Endothelial cell (in vitro differentiated cells): Measurements from ENCODE around the gene IL13RA2. TPM values are rescaled to one million over a fixed set of nuclear protein-coding genes. Genes with fewer than 3 reads are reported as not detected.
A peak's percentile ranks its signal among the peaks of the same experiment; 100 is the strongest.

ENCODE experiments used
- DNase-seq: peaks from one replicate; pipeline ENCODE4 v3.0.0; 2021; ENCODE audit warnings: low spot score
- H3K27ac Mint-ChIP-seq: one replicate; pipeline ENCODE4 v1.8.0; 2021; ENCODE audit warnings: mixed read lengths, inconsistent platforms; ENCODE audit not compliant: unreplicated experiment
- H3K27me3 Mint-ChIP-seq: one replicate; pipeline ENCODE4 v1.8.0; 2021; ENCODE audit warnings: mild to moderate bottlenecking, moderate library complexity, mixed read lengths, inconsistent platforms; ENCODE audit not compliant: unreplicated experiment
- H3K36me3 Mint-ChIP-seq: one replicate; pipeline ENCODE4 v1.8.0; 2021; ENCODE audit warnings: mild to moderate bottlenecking, low read depth, mixed read lengths, inconsistent platforms; ENCODE audit not compliant: unreplicated experiment
- H3K4me1 Mint-ChIP-seq: one replicate; pipeline ENCODE4 v1.8.0; 2021; ENCODE audit warnings: mild to moderate bottlenecking, mixed read lengths, inconsistent platforms; ENCODE audit not compliant: unreplicated experiment
- H3K4me3 Mint-ChIP-seq: one replicate; pipeline ENCODE4 v1.8.0; 2021; ENCODE audit warnings: mild to moderate bottlenecking, mixed read lengths, inconsistent platforms; ENCODE audit not compliant: unreplicated experiment
- H3K9me3 Mint-ChIP-seq: one replicate; pipeline ENCODE4 v1.8.0; 2021; ENCODE audit warnings: mixed read lengths, inconsistent platforms; ENCODE audit not compliant: unreplicated experiment
- total RNA-seq: library from RNA; stranded (reverse); fragmentation: NEBNext Ultra II Directional; extraction: Animal tissue kit (Norgen Biotek cat#: 25700); gene quantifications from one replicate; pipeline ENCODE4 v1.2.1, GENCODE V29; 2021; ENCODE audit not compliant: unreplicated experiment
- TF ChIP-seq, protein P1 (sequence below): fragments of 200-600 bp; sonication (generic); IDR thresholded peaks from one replicate; pipeline ENCODE4 v1.5.0; 2021; ENCODE audit warnings: antibody characterized with exemption; ENCODE audit not compliant: unreplicated experiment

The IL13RA2 gene
- total RNA-seq, 1 donor from 2014 or later = not detected

GRCh38 chrX:115023811-115024210, 6.4 kb upstream of the IL13RA2 start:
- H3K9me3 Mint-ChIP-seq = no peaks in the 10 kb centered on the region
- H3K36me3 Mint-ChIP-seq = no peaks in the 10 kb centered on the region
- H3K27ac Mint-ChIP-seq = no peak overlapping the region
- H3K4me3 Mint-ChIP-seq = no peak overlapping the region
- no peaks in the 10 kb centered on the region for H3K4me1 Mint-ChIP-seq
- TF ChIP-seq, protein P1, sequence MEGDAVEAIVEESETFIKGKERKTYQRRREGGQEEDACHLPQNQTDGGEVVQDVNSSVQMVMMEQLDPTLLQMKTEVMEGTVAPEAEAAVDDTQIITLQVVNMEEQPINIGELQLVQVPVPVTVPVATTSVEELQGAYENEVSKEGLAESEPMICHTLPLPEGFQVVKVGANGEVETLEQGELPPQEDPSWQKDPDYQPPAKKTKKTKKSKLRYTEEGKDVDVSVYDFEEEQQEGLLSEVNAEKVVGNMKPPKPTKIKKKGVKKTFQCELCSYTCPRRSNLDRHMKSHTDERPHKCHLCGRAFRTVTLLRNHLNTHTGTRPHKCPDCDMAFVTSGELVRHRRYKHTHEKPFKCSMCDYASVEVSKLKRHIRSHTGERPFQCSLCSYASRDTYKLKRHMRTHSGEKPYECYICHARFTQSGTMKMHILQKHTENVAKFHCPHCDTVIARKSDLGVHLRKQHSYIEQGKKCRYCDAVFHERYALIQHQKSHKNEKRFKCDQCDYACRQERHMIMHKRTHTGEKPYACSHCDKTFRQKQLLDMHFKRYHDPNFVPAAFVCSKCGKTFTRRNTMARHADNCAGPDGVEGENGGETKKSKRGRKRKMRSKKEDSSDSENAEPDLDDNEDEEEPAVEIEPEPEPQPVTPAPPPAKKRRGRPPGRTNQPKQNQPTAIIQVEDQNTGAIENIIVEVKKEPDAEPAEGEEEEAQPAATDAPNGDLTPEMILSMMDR = no peak
- no peak for DNase-seq
- H3K27me3 Mint-ChIP-seq = peaks cover 2% of the 10 kb centered on the region

DNA sequence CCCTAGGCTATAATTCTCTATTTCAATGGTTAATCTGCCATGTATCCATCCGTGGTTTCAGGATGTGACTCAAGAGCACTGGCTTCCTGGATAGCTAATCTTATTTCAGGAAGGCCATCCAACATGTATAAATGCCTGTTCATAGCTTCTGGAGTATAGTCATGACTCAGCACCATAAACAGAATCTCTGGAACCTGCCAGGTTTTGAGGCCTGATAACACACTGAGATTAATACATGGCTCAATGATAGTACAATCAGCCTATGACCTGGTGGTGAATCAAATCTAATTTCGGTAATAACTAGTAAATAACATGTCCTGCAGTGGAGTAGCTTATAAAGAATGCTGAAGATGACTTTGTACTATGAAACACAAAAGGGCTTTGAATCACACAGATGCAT, 5.7 kb upstream of the IL13RA2 start:
- no peaks in the 10 kb centered on the region for H3K36me3 Mint-ChIP-seq
- no peaks in the 10 kb centered on the region for H3K9me3 Mint-ChIP-seq
- peaks cover 2% of the 10 kb centered on the region for H3K27me3 Mint-ChIP-seq
- H3K4me3 Mint-ChIP-seq = no peak overlapping the region
- TF ChIP-seq, protein P1 = no peak
- no peak overlapping the region for H3K27ac Mint-ChIP-seq
- no peaks in the 10 kb centered on the region for H3K4me1 Mint-ChIP-seq
- no peak for DNase-seq

DNA sequence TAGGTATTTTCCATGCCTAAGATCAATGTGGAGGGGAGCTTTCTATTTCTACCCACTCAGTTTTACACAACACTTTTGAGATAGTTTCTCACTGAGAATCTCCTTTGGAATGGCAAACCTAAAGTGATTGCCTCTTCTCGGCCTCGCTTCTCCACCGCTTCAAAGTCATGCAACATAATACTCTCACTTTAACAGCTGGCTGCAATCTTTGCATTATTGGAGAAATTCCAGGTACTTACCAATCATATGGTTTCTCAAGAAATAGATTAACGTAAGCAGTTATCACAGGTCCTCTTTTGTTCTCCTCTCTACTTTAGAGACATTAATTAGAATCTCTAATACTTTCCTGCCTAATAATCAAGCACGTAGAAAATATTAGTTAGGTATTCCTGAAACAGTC, 3.7 kb upstream of the IL13RA2 start:
- H3K4me1 Mint-ChIP-seq = no peaks in the 10 kb centered on the region
- DNase-seq = no peak
- TF ChIP-seq, protein P1 = no peak
- peaks cover 2% of the 10 kb centered on the region for H3K27me3 Mint-ChIP-seq
- no peaks in the 10 kb centered on the region for H3K36me3 Mint-ChIP-seq
- no peak overlapping the region for H3K4me3 Mint-ChIP-seq
- H3K9me3 Mint-ChIP-seq = no peaks in the 10 kb centered on the region
- no peak overlapping the region for H3K27ac Mint-ChIP-seq

- DNase-seq = no peak
- Mint-ChIP-seq H3K27ac (no peak overlapping the region), H3K9me3 (no peaks in the 10 kb centered on the region), H3K4me3 (no peak overlapping the region), H3K36me3 (no peaks in the 10 kb centered on the region), H3K4me1 (no peaks in the 10 kb centered on the region), H3K27me3 (no peaks in the 10 kb centered on the region)
- TF ChIP-seq, protein P1 = no peak
Observed at GRCh38 chrX:115018944-115019343, 1.5 kb upstream of the IL13RA2 start.

- Mint-ChIP-seq H3K36me3 (no peaks in the 10 kb centered on the region), H3K4me1 (no peaks in the 10 kb centered on the region), H3K9me3 (no peaks in the 10 kb centered on the region), H3K27me3 (no peaks in the 10 kb centered on the region), H3K4me3 (no peak overlapping the region), H3K27ac (no peak overlapping the region)
- no peak for DNase-seq
- TF ChIP-seq, protein P1 = peak; percentile 72
Observed at GRCh38 chrX:115018040-115018647, 728 bp upstream of the IL13RA2 start.
